Heart left ventricle (tissue), 13 donors: ENCODE data around the gene LYSMD4.

Experiments
- CTCF ChIP-seq, 12 donors: fragments of 200-600 bp; sonication (generic) in 4 of 12; IDR thresholded peaks; one replicate each; pipeline versions ENCODE4 v1.5.0 to v1.8.0; 2018 to 2022; ENCODE audit warnings: antibody characterized with exemption in 12 of 12, mild to moderate bottlenecking in 5 of 12
- POLR2A ChIP-seq, 2 donors: fragments of 450-650 bp; IDR thresholded peaks; one replicate each; pipeline ENCODE4 v1.6.1; 2017; ENCODE audit warnings: antibody characterized with exemption in 2 of 2, mild to moderate bottlenecking in 2 of 2, moderate library complexity in 2 of 2
- donor health status: ischemic (EF 13 %, LVEDD 7.1; RV severe dilation, severe dysfunction).
- donor health status: DM: no; HTN: yes; CAD: no.
- donor health status: DM: no; HTN: no; CAD: no.
- donor health status: ischemic (EF 25% LVEDD 6.9; RV normal size, moderate dysfunction).
- donor health status: ischemic (EF 25% LVEDD 5.7; RV mildly dilated, moderate dysfunction).
- donor health status: ischemic (EF 35%, LVEDD 5.7; RV mildly dilated, moderate dysfunction).
- donor health status: nonischemic (EF 11% LVEDD 7.7; RV severe dilation, severe dysfunction).
- donor health status: DM: yes; HTN: yes; CAD: no.
- donor health status: PGD.
- donor health status: ischemic (EF 29% LVEDD 5.4; RV normal size, mild dysfunction).
- donor health status: nonischemic (EF 23%, LVEDD 6.1; RV moderate dilation, normal function).

- TF ChIP-seq CTCF (IDR thresholded peaks at IDR 0.05) (no peak), POLR2A (IDR thresholded peaks at IDR 0.05) (no peak)
Observed at GRCh38 chr15:99729327-99729726, 3.9 kb downstream of the LYSMD4 start.
